Natural killer cell (primary cell): ENCODE data around the gene KCTD11. TPM values are rescaled to one million over a fixed set of nuclear protein-coding genes. Genes with fewer than 3 reads are reported as not detected.

Experiments used
- ATAC-seq, 3 donors: fragments of 150-1000 bp in 2 of 3; fragments of 200-7000 bp in 1 of 3; cut with Tn5 transposase; 1 replicate in 1 of 3; 2 replicates in 2 of 3; pipeline ENCODE4 v1.10.0; 2021; ENCODE audit warnings: mild to moderate bottlenecking in 2 of 3, moderate library complexity in 2 of 3
- DNase-seq, 2 donors: peaks; one replicate each; pipeline versions ENCODE4 v3.0.0 to v3.0.0-alpha.2; 2013 to 2021; ENCODE audit warnings: mixed read lengths in 1 of 2
- H3K27ac ChIP-seq: one replicate; pipeline ENCODE4 v1.5.1; 2013; ENCODE audit warnings: mild to moderate bottlenecking, low read length
- H3K27me3 ChIP-seq: one replicate; pipeline ENCODE4 v1.6.1; 2013; ENCODE audit warnings: low read length; ENCODE audit not compliant: control insufficient read depth, insufficient read depth
- H3K36me3 ChIP-seq: one replicate; pipeline ENCODE4 v1.6.1; 2013; ENCODE audit warnings: low read length; ENCODE audit not compliant: control insufficient read depth, insufficient read depth
- H3K4me1 ChIP-seq: one replicate; pipeline ENCODE4 v1.6.1; 2013; ENCODE audit warnings: low read length; ENCODE audit not compliant: control insufficient read depth, insufficient read depth
- H3K4me3 ChIP-seq: one replicate; pipeline ENCODE4 v1.5.1; 2013; ENCODE audit warnings: low read length
- H3K9me3 ChIP-seq: one replicate; pipeline ENCODE4 v1.6.1; 2013; ENCODE audit warnings: low read length; ENCODE audit not compliant: control insufficient read depth, insufficient read depth
- H3K27ac Mint-ChIP-seq, 2 donors: one replicate each; pipeline ENCODE4 v1.8.0; 2022; ENCODE audit warnings: mild to moderate bottlenecking in 2 of 2, mixed read lengths in 2 of 2, moderate library complexity in 1 of 2
- H3K27me3 Mint-ChIP-seq, 2 donors: one replicate each; pipeline ENCODE4 v1.8.0; 2022; ENCODE audit warnings: low read depth in 2 of 2, mixed read lengths in 2 of 2
- H3K36me3 Mint-ChIP-seq: one replicate; pipeline ENCODE4 v1.8.0; 2022; ENCODE audit warnings: mixed read lengths
- H3K4me1 Mint-ChIP-seq, 2 donors: one replicate each; pipeline ENCODE4 v1.8.0; 2022; ENCODE audit warnings: mixed read lengths in 2 of 2
- H3K4me3 Mint-ChIP-seq: one replicate; pipeline ENCODE4 v1.8.0; 2022; ENCODE audit warnings: mild to moderate bottlenecking, moderate library complexity, mixed read lengths
- H3K9me3 Mint-ChIP-seq, 2 donors: one replicate each; pipeline ENCODE4 v1.8.0; 2022; ENCODE audit warnings: mixed read lengths in 2 of 2
- CTCF ChIP-seq: fragments of 200-600 bp; IDR thresholded peaks from one replicate; pipeline ENCODE4 v1.8.0; 2022; ENCODE audit warnings: antibody characterized with exemption
- WGBS: methylation state at CpG from one replicate; pipeline ENCODE4 v1.1.7; 2013; ENCODE audit warnings: missing lambda C conversion rate; ENCODE audit not compliant: insufficient coverage; 5-methylcytosine and 5-hydroxymethylcytosine counted together
- intact Hi-C: fragments of 100-400 bp; cut with micrococcal nuclease; formaldehyde crosslinking; loops from one replicate; pipeline ENCODE4 v1.14.2; 2022
- total RNA-seq, 4 donors: library from RNA; stranded (reverse); fragments of 120-200 nt in 1 of 4; gene quantifications; one replicate each; pipeline versions ENCODE4 v1.2.3 to v1.2.4, GENCODE V29; 2013 to 2022

Gene KCTD11
- total RNA-seq, 3 donors from 2014 or later (not counting 1 experiment from before 2014, with no cell fraction given), result 5.6 to 9.7 (median 8.3) TPM

- no peak overlapping the region for H3K4me3 Mint-ChIP-seq
- no peak overlapping the region for H3K27ac Mint-ChIP-seq
- no peak for DNase-seq
- no peaks in the 10 kb centered on the region for H3K9me3 ChIP-seq
- H3K27ac ChIP-seq, result no peak overlapping the region
- H3K36me3 ChIP-seq, result peaks cover 49% of the 10 kb centered on the region
- no peak overlapping the region for H3K4me3 ChIP-seq
- H3K27me3 ChIP-seq, result no peaks in the 10 kb centered on the region
- WGBS, result 97% methylated on average over 22 of the region's 22 CpGs
- no peak for TF ChIP-seq CTCF
- H3K4me1 Mint-ChIP-seq, result peaks cover 0 to 13% of the 10 kb centered on the region in 2 donors
- H3K9me3 Mint-ChIP-seq, result no peaks in the 10 kb centered on the region
- H3K4me1 ChIP-seq, result peaks cover 6% of the 10 kb centered on the region
- ATAC-seq, result no peak
- no peaks in the 10 kb centered on the region for H3K27me3 Mint-ChIP-seq
- intact Hi-C loops, result no loop called here
- no peaks in the 10 kb centered on the region for H3K36me3 Mint-ChIP-seq
Observed at GRCh38 chr17:7322520-7323194, 29.3 kb upstream of the KCTD11 start.

- Histone ChIP-seq H3K36me3 (peaks cover 43% of the 10 kb centered on the region), H3K4me1 (peaks cover 14% of the 10 kb centered on the region), H3K27ac (no peak overlapping the region), H3K9me3 (no peaks in the 10 kb centered on the region), H3K27me3 (no peaks in the 10 kb centered on the region), H3K4me3 (no peak overlapping the region)
- peak in 2 of 3 donors; percentile 53 to 54 for ATAC-seq
- intact Hi-C loops, result no loop called here
- Mint-ChIP-seq H3K27me3 (no peaks in the 10 kb centered on the region), H3K9me3 (no peaks in the 10 kb centered on the region), H3K4me1 (peaks cover 11 to 25% of the 10 kb centered on the region in 2 donors), H3K36me3 (no peaks in the 10 kb centered on the region), H3K27ac (no peak overlapping the region), H3K4me3 (no peak overlapping the region)
- TF ChIP-seq CTCF, result peak; percentile 82
- DNase-seq, result peak; percentile 66 to 79
- 70% methylated on average over 39 of the region's 39 CpGs for WGBS
Observed at GRCh38 chr17:7323731-7324437, 28.1 kb upstream of the KCTD11 start.

GRCh38 chr17:7324438-7324779 is 27.6 kb upstream of the KCTD11 start:
- intact Hi-C loops, result no loop called here
- H3K27me3 ChIP-seq, result no peaks in the 10 kb centered on the region
- TF ChIP-seq CTCF, result peak; percentile 32
- H3K4me3 Mint-ChIP-seq, result no peak overlapping the region
- no peaks in the 10 kb centered on the region for H3K9me3 Mint-ChIP-seq
- ATAC-seq (no peak), DNase-seq (no peak)
- H3K27me3 Mint-ChIP-seq, result no peaks in the 10 kb centered on the region
- peaks cover 13 to 26% of the 10 kb centered on the region in 2 donors for H3K4me1 Mint-ChIP-seq
- H3K36me3 Mint-ChIP-seq, result no peaks in the 10 kb centered on the region
- H3K27ac ChIP-seq, result no peak overlapping the region
- peaks cover 14% of the 10 kb centered on the region for H3K4me1 ChIP-seq
- no peak overlapping the region for H3K27ac Mint-ChIP-seq
- no peak overlapping the region for H3K4me3 ChIP-seq
- peaks cover 43% of the 10 kb centered on the region for H3K36me3 ChIP-seq
- 85% methylated on average over 3 of the region's 3 CpGs for WGBS
- H3K9me3 ChIP-seq, result no peaks in the 10 kb centered on the region
